ENCODE measurements around the gene ZNF622.

- TF ChIP-seq CTCF (IDR thresholded peaks at IDR 0.05) (no peak), POLR2A (IDR thresholded peaks at IDR 0.05) (no peak)
Measured at GRCh38 chr5:16505140-16505891, 39.7 kb upstream of the ZNF622 start.
